ENCODE results near the gene SKAP1.

Gene SKAP1

GRCh38 chr17:48240562-48241130 lies 189.4 kb downstream of the SKAP1 start:
- DNase-seq, result no peak
- ChIA-PET POLR2A (interaction anchor here (0.6 kb wide), 2 partner anchors 53 to 76 kb away, joined by 4 read pairs; no protein-coding TSS in a partner anchor), CTCF (interaction anchor here (1.2 to 9.0 kb wide), 4 partner anchors 16 to 26 kb away, joined by 3 to 53 read pairs (median 3); no protein-coding TSS in a partner anchor)
- peaks cover 17 to 47% (median 24%) of the 10 kb centered on the region in 4 experiments for H3K4me1 ChIP-seq (ENCODE audit: control extremely low read depth in 1 of 4, control insufficient read depth in 4 of 4, insufficient read depth in 4 of 4, low read length in 3 of 4)
- no peak overlapping the region for H3K4me3 ChIP-seq (ENCODE audit: control insufficient read depth in 1 of 7, extremely low read depth in 1 of 7, insufficient read depth in 4 of 7, low read depth in 2 of 7, low read length in 6 of 7)
- H3K9me3 ChIP-seq (ENCODE audit: control extremely low read depth in 1 of 5, control insufficient read depth in 4 of 5, insufficient read depth in 2 of 5, low read depth in 1 of 5, low read length in 4 of 5), result no peaks in the 10 kb centered on the region
- no peaks in the 10 kb centered on the region for H3K27me3 ChIP-seq (replicated peaks in 2 of 5; ENCODE audit: control insufficient read depth in 4 of 5, insufficient read depth in 5 of 5, low read length in 4 of 5)
- H3K27ac ChIP-seq (ENCODE audit: insufficient read depth in 1 of 2, low read depth in 1 of 2, low read length in 2 of 2, poor library complexity in 1 of 2, severe bottlenecking in 2 of 2), result no peak overlapping the region
- no CpG with 5 or more reads among the region's 2 CpGs for WGBS (ENCODE audit: insufficient coverage)
- H3K36me3 ChIP-seq (ENCODE audit: control insufficient read depth in 4 of 4, insufficient read depth in 4 of 4, low read length in 3 of 4), result no peaks in the 10 kb centered on the region

- ChIA-PET CTCF (interaction anchor here (0.7 to 9.0 kb wide), 6 partner anchors 12 to 25 kb away, joined by 3 to 53 read pairs (median 3); no protein-coding TSS in a partner anchor), POLR2A (interaction anchor here (0.6 kb wide), 1 partner anchor 76 kb away, joined by 4 read pairs; no protein-coding TSS in a partner anchor)
- Histone ChIP-seq H3K27me3 (replicated peaks in 2 of 5; ENCODE audit: control insufficient read depth in 4 of 5, insufficient read depth in 5 of 5, low read length in 4 of 5) (no peaks in the 10 kb centered on the region), H3K27ac (ENCODE audit: insufficient read depth in 1 of 2, low read depth in 1 of 2, low read length in 2 of 2, poor library complexity in 1 of 2, severe bottlenecking in 2 of 2) (no peak overlapping the region), H3K9me3 (ENCODE audit: control extremely low read depth in 1 of 5, control insufficient read depth in 4 of 5, insufficient read depth in 2 of 5, low read depth in 1 of 5, low read length in 4 of 5) (no peaks in the 10 kb centered on the region), H3K4me1 (ENCODE audit: control extremely low read depth in 1 of 4, control insufficient read depth in 4 of 4, insufficient read depth in 4 of 4, low read length in 3 of 4) (peaks cover 17 to 47% (median 24%) of the 10 kb centered on the region in 4 experiments), H3K36me3 (ENCODE audit: control insufficient read depth in 4 of 4, insufficient read depth in 4 of 4, low read length in 3 of 4) (no peaks in the 10 kb centered on the region), H3K4me3 (ENCODE audit: control insufficient read depth in 1 of 7, extremely low read depth in 1 of 7, insufficient read depth in 4 of 7, low read depth in 2 of 7, low read length in 6 of 7) (no peak overlapping the region)
- WGBS (ENCODE audit: insufficient coverage), result 86% methylated on average over 1 of the region's 2 CpGs
- DNase-seq, result no peak
These were observed 189.9 kb downstream of the SKAP1 start for GRCh38 chr17:48240122-48240521.

GRCh38 chr17:48239603-48239995 lies 190.4 kb downstream of the SKAP1 start:
- ChIA-PET CTCF (interaction anchor here (0.7 to 9.0 kb wide), 6 partner anchors 11 to 25 kb away, joined by 3 to 53 read pairs (median 3); no protein-coding TSS in a partner anchor), POLR2A (no interaction called here)
- H3K4me1 ChIP-seq (ENCODE audit: control extremely low read depth in 1 of 4, control insufficient read depth in 4 of 4, insufficient read depth in 4 of 4, low read length in 3 of 4), result peaks cover 16 to 44% (median 24%) of the 10 kb centered on the region in 4 experiments

GRCh38 chr17:48238933-48239602 lies 190.9 kb downstream of the SKAP1 start:
- H3K27ac ChIP-seq (ENCODE audit: insufficient read depth in 1 of 2, low read depth in 1 of 2, low read length in 2 of 2, poor library complexity in 1 of 2, severe bottlenecking in 2 of 2), result no peak overlapping the region
- no peaks in the 10 kb centered on the region for H3K36me3 ChIP-seq (ENCODE audit: control insufficient read depth in 4 of 4, insufficient read depth in 4 of 4, low read length in 3 of 4)
- DNase-seq, result no peak
- peaks cover 11 to 39% (median 20%) of the 10 kb centered on the region in 4 experiments for H3K4me1 ChIP-seq (ENCODE audit: control extremely low read depth in 1 of 4, control insufficient read depth in 4 of 4, insufficient read depth in 4 of 4, low read length in 3 of 4)
- CTCF ChIA-PET, result interaction anchor here (0.6 to 1.5 kb wide), 6 partner anchors 11 to 25 kb away, joined by 3 to 5 read pairs (median 4); no protein-coding TSS in a partner anchor
- POLR2A ChIA-PET, result no interaction called here
- H3K27me3 ChIP-seq (replicated peaks in 2 of 5; ENCODE audit: control insufficient read depth in 4 of 5, insufficient read depth in 5 of 5, low read length in 4 of 5), result no peaks in the 10 kb centered on the region
- WGBS (ENCODE audit: insufficient coverage), result no CpG with 5 or more reads among the region's 4 CpGs
- H3K9me3 ChIP-seq (ENCODE audit: control extremely low read depth in 1 of 5, control insufficient read depth in 4 of 5, insufficient read depth in 2 of 5, low read depth in 1 of 5, low read length in 4 of 5), result no peaks in the 10 kb centered on the region
- H3K4me3 ChIP-seq (ENCODE audit: control insufficient read depth in 1 of 7, extremely low read depth in 1 of 7, insufficient read depth in 4 of 7, low read depth in 2 of 7, low read length in 6 of 7), result no peak overlapping the region

More at GRCh38 chr17:48239603-48239995, 190.4 kb downstream of the SKAP1 start:
- no peaks in the 10 kb centered on the region for H3K36me3 ChIP-seq (ENCODE audit: control insufficient read depth in 4 of 4, insufficient read depth in 4 of 4, low read length in 3 of 4)
- WGBS (ENCODE audit: insufficient coverage), result no CpG with 5 or more reads among the region's 1 CpG
- H3K9me3 ChIP-seq (ENCODE audit: control extremely low read depth in 1 of 5, control insufficient read depth in 4 of 5, insufficient read depth in 2 of 5, low read depth in 1 of 5, low read length in 4 of 5), result no peaks in the 10 kb centered on the region
- no peak overlapping the region for H3K4me3 ChIP-seq (ENCODE audit: control insufficient read depth in 1 of 7, extremely low read depth in 1 of 7, insufficient read depth in 4 of 7, low read depth in 2 of 7, low read length in 6 of 7)
- DNase-seq, result no peak
- no peak overlapping the region for H3K27ac ChIP-seq (ENCODE audit: insufficient read depth in 1 of 2, low read depth in 1 of 2, low read length in 2 of 2, poor library complexity in 1 of 2, severe bottlenecking in 2 of 2)
- H3K27me3 ChIP-seq (replicated peaks in 2 of 5; ENCODE audit: control insufficient read depth in 4 of 5, insufficient read depth in 5 of 5, low read length in 4 of 5), result no peaks in the 10 kb centered on the region

- CTCF ChIA-PET, result interaction anchor here (1.3 kb wide), 1 partner anchor 10 kb away, joined by 3 read pairs; no protein-coding TSS in a partner anchor
- no peaks in the 10 kb centered on the region for H3K27me3 ChIP-seq (replicated peaks in 2 of 5; ENCODE audit: control insufficient read depth in 4 of 5, insufficient read depth in 5 of 5, low read length in 4 of 5)
- H3K9me3 ChIP-seq (ENCODE audit: control extremely low read depth in 1 of 5, control insufficient read depth in 4 of 5, insufficient read depth in 2 of 5, low read depth in 1 of 5, low read length in 4 of 5), result no peaks in the 10 kb centered on the region
- DNase-seq, result no peak
- H3K4me3 ChIP-seq (ENCODE audit: control insufficient read depth in 1 of 7, extremely low read depth in 1 of 7, insufficient read depth in 4 of 7, low read depth in 2 of 7, low read length in 6 of 7), result no peak overlapping the region
- WGBS (ENCODE audit: insufficient coverage), result 100% methylated on average over 1 of the region's 1 CpG
- peaks cover 9 to 27% (median 14%) of the 10 kb centered on the region in 4 experiments for H3K4me1 ChIP-seq (ENCODE audit: control extremely low read depth in 1 of 4, control insufficient read depth in 4 of 4, insufficient read depth in 4 of 4, low read length in 3 of 4)
- no peak overlapping the region for H3K27ac ChIP-seq (ENCODE audit: insufficient read depth in 1 of 2, low read depth in 1 of 2, low read length in 2 of 2, poor library complexity in 1 of 2, severe bottlenecking in 2 of 2)
- POLR2A ChIA-PET, result no interaction called here
- no peaks in the 10 kb centered on the region for H3K36me3 ChIP-seq (ENCODE audit: control insufficient read depth in 4 of 4, insufficient read depth in 4 of 4, low read length in 3 of 4)
These were observed 192.6 kb downstream of the SKAP1 start for GRCh38 chr17:48237456-48237855.

- H3K9me3 ChIP-seq (ENCODE audit: control extremely low read depth in 1 of 5, control insufficient read depth in 4 of 5, insufficient read depth in 2 of 5, low read depth in 1 of 5, low read length in 4 of 5), result no peaks in the 10 kb centered on the region
- peak in 1 of 3 donors; percentile 24 for DNase-seq
- no peaks in the 10 kb centered on the region for H3K36me3 ChIP-seq (ENCODE audit: control insufficient read depth in 4 of 4, insufficient read depth in 4 of 4, low read length in 3 of 4)
- no peaks in the 10 kb centered on the region for H3K27me3 ChIP-seq (replicated peaks in 2 of 5; ENCODE audit: control insufficient read depth in 4 of 5, insufficient read depth in 5 of 5, low read length in 4 of 5)
- H3K4me1 ChIP-seq (ENCODE audit: control extremely low read depth in 1 of 4, control insufficient read depth in 4 of 4, insufficient read depth in 4 of 4, low read length in 3 of 4), result peaks cover 6 to 20% (median 14%) of the 10 kb centered on the region in 4 experiments
- H3K27ac ChIP-seq (ENCODE audit: insufficient read depth in 1 of 2, low read depth in 1 of 2, low read length in 2 of 2, poor library complexity in 1 of 2, severe bottlenecking in 2 of 2), result no peak overlapping the region
- H3K4me3 ChIP-seq (ENCODE audit: control insufficient read depth in 1 of 7, extremely low read depth in 1 of 7, insufficient read depth in 4 of 7, low read depth in 2 of 7, low read length in 6 of 7), result no peak overlapping the region
- ChIA-PET CTCF (interaction anchor here (1.3 kb wide), 1 partner anchor 10 kb away, joined by 3 read pairs; no protein-coding TSS in a partner anchor), POLR2A (no interaction called here)
These were observed 193.3 kb downstream of the SKAP1 start for GRCh38 chr17:48236681-48237134.

GRCh38 chr17:48234922-48235321 lies 195.1 kb downstream of the SKAP1 start:
- peaks cover 0 to 3% (median 0%) of the 10 kb centered on the region in 4 experiments for H3K4me1 ChIP-seq (ENCODE audit: control extremely low read depth in 1 of 4, control insufficient read depth in 4 of 4, insufficient read depth in 4 of 4, low read length in 3 of 4)

More at GRCh38 chr17:48234922-48235321, 195.1 kb downstream of the SKAP1 start:
- H3K36me3 ChIP-seq (ENCODE audit: control insufficient read depth in 4 of 4, insufficient read depth in 4 of 4, low read length in 3 of 4), result no peaks in the 10 kb centered on the region
- no peak overlapping the region for H3K4me3 ChIP-seq (ENCODE audit: control insufficient read depth in 1 of 7, extremely low read depth in 1 of 7, insufficient read depth in 4 of 7, low read depth in 2 of 7, low read length in 6 of 7)
- no peak overlapping the region for H3K27ac ChIP-seq (ENCODE audit: insufficient read depth in 1 of 2, low read depth in 1 of 2, low read length in 2 of 2, poor library complexity in 1 of 2, severe bottlenecking in 2 of 2)
- WGBS (ENCODE audit: insufficient coverage), result 97% methylated on average over 2 of the region's 2 CpGs
- ChIA-PET POLR2A (no interaction called here), CTCF (interaction anchor here (1.3 to 1.4 kb wide), 2 partner anchors 15 to 24 kb away, joined by 3 to 4 read pairs; no protein-coding TSS in a partner anchor)
- no peaks in the 10 kb centered on the region for H3K9me3 ChIP-seq (ENCODE audit: control extremely low read depth in 1 of 5, control insufficient read depth in 4 of 5, insufficient read depth in 2 of 5, low read depth in 1 of 5, low read length in 4 of 5)
- no peak for DNase-seq
- H3K27me3 ChIP-seq (replicated peaks in 2 of 5; ENCODE audit: control insufficient read depth in 4 of 5, insufficient read depth in 5 of 5, low read length in 4 of 5), result no peaks in the 10 kb centered on the region
